Liver (tissue), 9 donors: Measurements from ENCODE around the gene LRRC10B. TPM values are rescaled to one million over a fixed set of nuclear protein-coding genes. Genes with fewer than 3 reads are reported as not detected.

ENCODE experiments used
- DNase-seq: peaks from one replicate; pipeline ENCODE4 v3.0.0-alpha.2; 2017; ENCODE audit warnings: low spot score
- H3K27ac ChIP-seq, 2 donors: one replicate each; pipeline ENCODE4 v1.7.0; 2013; ENCODE audit warnings: inconsistent platforms in 2 of 2, low read length in 2 of 2, control low read depth in 1 of 2, low read depth in 1 of 2, mild to moderate bottlenecking in 1 of 2
- H3K27me3 ChIP-seq, 4 donors: one replicate each; pipeline versions ENCODE4 v1.6.1 to v1.7.0; 2013; ENCODE audit warnings: low read length in 3 of 4, inconsistent platforms in 1 of 4, mild to moderate bottlenecking in 1 of 4, moderate library complexity in 1 of 4; ENCODE audit not compliant: control insufficient read depth in 4 of 4, insufficient read depth in 4 of 4
- H3K36me3 ChIP-seq, 4 donors: one replicate each; pipeline versions ENCODE4 v1.6.1 to v1.7.0; 2013; ENCODE audit warnings: low read length in 3 of 4, mild to moderate bottlenecking in 3 of 4, low read depth in 1 of 4, moderate library complexity in 1 of 4; ENCODE audit not compliant: control insufficient read depth in 4 of 4, insufficient read depth in 3 of 4
- H3K4me1 ChIP-seq, 4 donors: one replicate each; pipeline versions ENCODE4 v1.6.1 to v1.7.0; 2013; ENCODE audit warnings: low read length in 3 of 4, mild to moderate bottlenecking in 3 of 4, moderate library complexity in 1 of 4; ENCODE audit not compliant: control insufficient read depth in 4 of 4, insufficient read depth in 4 of 4
- H3K4me3 ChIP-seq, 3 donors: one replicate each; pipeline versions ENCODE4 v1.6.1 to v1.7.0; 2013; ENCODE audit warnings: low read length in 3 of 3, control low read depth in 1 of 3, low read depth in 1 of 3, mild to moderate bottlenecking in 1 of 3
- H3K9ac ChIP-seq, 2 donors: one replicate each; pipeline ENCODE4 v1.7.0; 2013; ENCODE audit warnings: low read length in 2 of 2, mild to moderate bottlenecking in 2 of 2, moderate library complexity in 2 of 2, control low read depth in 1 of 2, low read depth in 1 of 2
- H3K9me3 ChIP-seq, 4 donors: one replicate each; pipeline versions ENCODE4 v1.6.1 to v1.7.0; 2013; ENCODE audit warnings: low read length in 3 of 4; ENCODE audit not compliant: control insufficient read depth in 4 of 4
- EGR1 ChIP-seq, 2 donors: IDR thresholded peaks; 2 replicates each; pipeline ENCODE4 v1.6.1; 2016 to 2018; ENCODE audit warnings: antibody characterized with exemption in 2 of 2, low read depth in 2 of 2
- FOXA1 ChIP-seq: IDR thresholded peaks from 2 replicates; pipeline ENCODE4 v1.6.1; 2016; ENCODE audit warnings: antibody characterized with exemption
- FOXA2 ChIP-seq: IDR thresholded peaks from 2 replicates; pipeline ENCODE4 v1.6.1; 2016; ENCODE audit warnings: antibody characterized with exemption
- GABPA ChIP-seq, 2 donors: IDR thresholded peaks in 1 of 2; conservative IDR thresholded peaks in 1 of 2; 2 replicates each; pipeline ENCODE4 v1.6.1; 2016; ENCODE audit warnings: antibody characterized with exemption in 2 of 2, mild to moderate bottlenecking in 1 of 2, moderate library complexity in 1 of 2
- HNF4A ChIP-seq, 2 donors: conservative IDR thresholded peaks; 2 replicates each; pipeline ENCODE4 v1.6.1; 2016; ENCODE audit warnings: antibody characterized with exemption in 2 of 2, mild to moderate bottlenecking in 2 of 2
- HNF4G ChIP-seq: IDR thresholded peaks from 2 replicates; pipeline ENCODE4 v1.6.1; 2016; ENCODE audit warnings: antibody characterized with exemption
- JUND ChIP-seq, 2 donors: IDR thresholded peaks; 2 replicates each; pipeline ENCODE4 v1.6.1; 2016; ENCODE audit warnings: antibody characterized with exemption in 2 of 2
- MAX ChIP-seq: IDR thresholded peaks from 2 replicates; pipeline ENCODE4 v1.6.1; 2016; ENCODE audit warnings: antibody characterized with exemption
- NR2F2 ChIP-seq: IDR thresholded peaks from 2 replicates; pipeline ENCODE4 v1.6.1; 2016; ENCODE audit warnings: antibody characterized with exemption
- RAD21 ChIP-seq, 2 donors: IDR thresholded peaks; 2 replicates each; pipeline ENCODE4 v1.6.1; 2016; ENCODE audit warnings: antibody characterized with exemption in 2 of 2, mild to moderate bottlenecking in 2 of 2
- RXRA ChIP-seq, 2 donors: IDR thresholded peaks; 2 replicates each; pipeline ENCODE4 v1.6.1; 2017 to 2018; ENCODE audit warnings: antibody characterized with exemption in 2 of 2, mild to moderate bottlenecking in 1 of 2
- SP1 ChIP-seq: IDR thresholded peaks from 2 replicates; pipeline ENCODE4 v1.6.1; 2018; ENCODE audit warnings: antibody characterized with exemption, mild to moderate bottlenecking
- TAF1 ChIP-seq: conservative IDR thresholded peaks from 2 replicates; pipeline ENCODE4 v1.6.1; 2016; ENCODE audit warnings: antibody characterized with exemption, mild to moderate bottlenecking
- WGBS: extraction: QIAGEN DNeasy Blood & Tissue Kit; methylation state at CpG from one replicate; pipeline ENCODE4 v1.1.7; 2013; 5-methylcytosine and 5-hydroxymethylcytosine counted together
- polyA plus RNA-seq, 2 donors: library from polyadenylated mRNA; stranded (reverse) in 1 of 2; unstranded in 1 of 2; fragments of 200-250 nt in 1 of 2; fragments of >200 nt in 1 of 2; fragmentation: Nextera tagmentation in 1 of 2; extraction: Ambion mirVana in 1 of 2; gene quantifications; one replicate each; pipeline versions ENCODE4 v1.2.1 to v1.2.3, GENCODE V29; 2013 to 2015
- total RNA-seq, 2 donors: library from RNA; depleted of rRNA; stranded (reverse); fragments of >200 nt; gene quantifications; one replicate each; pipeline ENCODE4 v1.2.3, GENCODE V29; 2014
- TF ChIP-seq, protein P1 (sequence below): fragments of 150-350 bp; IDR thresholded peaks from 2 replicates; pipeline ENCODE4 v1.5.1; 2017; ENCODE audit warnings: improper control_type of control experiment, low read depth, low read length; ENCODE audit not compliant: missing input control
- TF ChIP-seq, protein P2 (sequence below): IDR thresholded peaks from 2 replicates; pipeline ENCODE4 v1.6.1; 2016; ENCODE audit warnings: antibody characterized with exemption
- TF ChIP-seq, protein P3 (sequence below): IDR thresholded peaks from 2 replicates; pipeline ENCODE4 v1.6.1; 2016; ENCODE audit warnings: antibody characterized with exemption
- donor health status: healthy.
- donor health status: healthy.
- donor health status: healthy.
- donor health status: healthy.
- donor health status: healthy.

Gene LRRC10B
- total and polyA plus RNA-seq, 4 donors: 0.03 to 0.08 TPM; not detected in 2

DNA sequence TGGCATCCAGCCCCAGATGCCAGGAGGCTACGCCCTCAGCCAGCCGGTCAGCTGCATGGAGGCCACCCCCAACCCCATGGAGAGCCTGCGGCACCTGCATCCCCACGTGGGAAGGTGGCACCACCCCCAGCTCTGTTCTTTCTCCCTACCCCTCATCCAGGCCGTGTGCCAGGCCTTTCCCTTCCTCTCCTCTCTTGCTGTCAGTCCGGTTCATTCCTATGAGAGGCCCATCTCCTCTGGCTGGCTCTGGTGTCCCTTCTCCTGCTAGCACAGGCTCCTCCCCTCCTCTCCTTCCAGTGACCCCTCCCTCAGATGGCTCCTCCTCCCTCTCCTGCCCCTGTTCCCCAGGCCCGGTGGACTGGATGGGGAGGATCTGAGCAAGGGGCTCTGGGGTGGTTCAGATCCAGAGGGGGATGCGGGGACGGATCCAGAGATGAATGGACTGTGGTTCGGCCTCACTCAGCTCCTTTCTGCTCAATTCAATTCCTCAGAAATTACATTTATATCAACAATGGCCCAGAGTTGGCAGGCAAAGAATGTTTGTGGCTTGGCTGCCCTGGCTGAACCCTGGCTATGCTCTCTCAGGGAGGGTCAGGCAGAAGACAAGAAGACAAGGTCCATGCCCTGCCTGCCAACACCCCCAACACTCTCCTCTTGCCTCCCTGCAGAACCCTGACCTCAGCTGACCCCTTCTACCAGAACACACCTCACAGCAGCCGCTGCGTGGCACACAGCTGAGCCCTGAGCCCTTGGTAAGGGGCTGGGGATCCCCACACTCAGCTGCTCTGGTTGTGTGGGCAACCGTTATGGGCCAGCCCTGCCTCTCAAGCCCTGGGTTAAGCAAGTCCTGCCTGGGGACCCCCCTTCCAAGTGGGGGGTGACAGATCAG is 18.5 kb upstream of the LRRC10B start (continued):
- TF ChIP-seq TAF1 (no peak), EGR1 (IDR thresholded peaks at IDR 0.05; ENCODE audit: low read depth in 2 of 2) (no peak), HNF4A (conservative IDR thresholded peaks at IDR 0.05) (peak; percentile 95), RAD21 (IDR thresholded peaks at IDR 0.05) (peak in 1 of 2 donors; percentile 47), FOXA2 (peak; percentile 34), SP1 (peak; percentile 94), FOXA1 (no peak), RXRA (IDR thresholded peaks at IDR 0.05) (peak; percentile 99 to 100), JUND (IDR thresholded peaks at IDR 0.05) (peak in 1 of 2 donors; percentile 47), NR2F2 (peak; percentile 91)
- TF ChIP-seq, protein P1, sequence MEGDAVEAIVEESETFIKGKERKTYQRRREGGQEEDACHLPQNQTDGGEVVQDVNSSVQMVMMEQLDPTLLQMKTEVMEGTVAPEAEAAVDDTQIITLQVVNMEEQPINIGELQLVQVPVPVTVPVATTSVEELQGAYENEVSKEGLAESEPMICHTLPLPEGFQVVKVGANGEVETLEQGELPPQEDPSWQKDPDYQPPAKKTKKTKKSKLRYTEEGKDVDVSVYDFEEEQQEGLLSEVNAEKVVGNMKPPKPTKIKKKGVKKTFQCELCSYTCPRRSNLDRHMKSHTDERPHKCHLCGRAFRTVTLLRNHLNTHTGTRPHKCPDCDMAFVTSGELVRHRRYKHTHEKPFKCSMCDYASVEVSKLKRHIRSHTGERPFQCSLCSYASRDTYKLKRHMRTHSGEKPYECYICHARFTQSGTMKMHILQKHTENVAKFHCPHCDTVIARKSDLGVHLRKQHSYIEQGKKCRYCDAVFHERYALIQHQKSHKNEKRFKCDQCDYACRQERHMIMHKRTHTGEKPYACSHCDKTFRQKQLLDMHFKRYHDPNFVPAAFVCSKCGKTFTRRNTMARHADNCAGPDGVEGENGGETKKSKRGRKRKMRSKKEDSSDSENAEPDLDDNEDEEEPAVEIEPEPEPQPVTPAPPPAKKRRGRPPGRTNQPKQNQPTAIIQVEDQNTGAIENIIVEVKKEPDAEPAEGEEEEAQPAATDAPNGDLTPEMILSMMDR: no peak
- TF ChIP-seq, protein P2, sequence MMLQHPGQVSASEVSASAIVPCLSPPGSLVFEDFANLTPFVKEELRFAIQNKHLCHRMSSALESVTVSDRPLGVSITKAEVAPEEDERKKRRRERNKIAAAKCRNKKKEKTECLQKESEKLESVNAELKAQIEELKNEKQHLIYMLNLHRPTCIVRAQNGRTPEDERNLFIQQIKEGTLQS: no peak

GRCh38 chr11:61491736-61492395 is 16.7 kb upstream of the LRRC10B start:
- Histone ChIP-seq H3K4me3 (no peak overlapping the region), H3K27ac (no peak overlapping the region), H3K36me3 (no peaks in the 10 kb centered on the region), H3K9me3 (no peaks in the 10 kb centered on the region), H3K27me3 (no peaks in the 10 kb centered on the region), H3K9ac (no peak overlapping the region), H3K4me1 (peaks cover 16 to 37% (median 29%) of the 10 kb centered on the region in 4 donors)
- TF ChIP-seq, protein P1: no peak
- TF ChIP-seq FOXA2 (no peak), JUND (IDR thresholded peaks at IDR 0.05) (no peak), GABPA (IDR thresholded peaks at IDR 0.05 in 1 of 2, conservative IDR thresholded peaks at IDR 0.05 in 1 of 2) (no peak)
- 91% methylated on average over 12 of the region's 12 CpGs for WGBS
- no peak for DNase-seq

GRCh38 chr11:61494381-61494961 is 14.1 kb upstream of the LRRC10B start:
- no peak overlapping the region for H3K9ac ChIP-seq
- no peaks in the 10 kb centered on the region for H3K27me3 ChIP-seq
- H3K9me3 ChIP-seq: no peaks in the 10 kb centered on the region
- peaks cover 11 to 25% (median 18%) of the 10 kb centered on the region in 4 donors for H3K4me1 ChIP-seq
- H3K36me3 ChIP-seq: no peaks in the 10 kb centered on the region
- DNase-seq: no peak
- H3K27ac ChIP-seq: no peak overlapping the region
- no peak overlapping the region for H3K4me3 ChIP-seq
- 50% methylated on average over 9 of the region's 9 CpGs for WGBS
- no peak for TF ChIP-seq RAD21 (IDR thresholded peaks at IDR 0.05)
- TF ChIP-seq, protein P3, sequence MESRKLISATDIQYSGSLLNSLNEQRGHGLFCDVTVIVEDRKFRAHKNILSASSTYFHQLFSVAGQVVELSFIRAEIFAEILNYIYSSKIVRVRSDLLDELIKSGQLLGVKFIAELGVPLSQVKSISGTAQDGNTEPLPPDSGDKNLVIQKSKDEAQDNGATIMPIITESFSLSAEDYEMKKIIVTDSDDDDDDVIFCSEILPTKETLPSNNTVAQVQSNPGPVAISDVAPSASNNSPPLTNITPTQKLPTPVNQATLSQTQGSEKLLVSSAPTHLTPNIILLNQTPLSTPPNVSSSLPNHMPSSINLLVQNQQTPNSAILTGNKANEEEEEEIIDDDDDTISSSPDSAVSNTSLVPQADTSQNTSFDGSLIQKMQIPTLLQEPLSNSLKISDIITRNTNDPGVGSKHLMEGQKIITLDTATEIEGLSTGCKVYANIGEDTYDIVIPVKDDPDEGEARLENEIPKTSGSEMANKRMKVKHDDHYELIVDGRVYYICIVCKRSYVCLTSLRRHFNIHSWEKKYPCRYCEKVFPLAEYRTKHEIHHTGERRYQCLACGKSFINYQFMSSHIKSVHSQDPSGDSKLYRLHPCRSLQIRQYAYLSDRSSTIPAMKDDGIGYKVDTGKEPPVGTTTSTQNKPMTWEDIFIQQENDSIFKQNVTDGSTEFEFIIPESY: no peak
- no peak for TF ChIP-seq TAF1
- TF ChIP-seq NR2F2: peak; percentile 53
- TF ChIP-seq, protein P2: no peak
- no peak for TF ChIP-seq EGR1 (IDR thresholded peaks at IDR 0.05; ENCODE audit: low read depth in 2 of 2)
- TF ChIP-seq SP1: no peak
- peak in 1 of 2 donors; percentile 29 for TF ChIP-seq RXRA (IDR thresholded peaks at IDR 0.05)
- no peak for TF ChIP-seq GABPA (IDR thresholded peaks at IDR 0.05 in 1 of 2, conservative IDR thresholded peaks at IDR 0.05 in 1 of 2)
- TF ChIP-seq, protein P1: no peak
- no peak for TF ChIP-seq HNF4G
- TF ChIP-seq MAX: no peak
